Ishikawa (cell line): ENCODE results near the gene APBB2.

Source experiments
- EGR1 ChIP-seq: IDR thresholded peaks from 2 replicates; pipeline ENCODE4 v1.6.1; 2012
- EP300 ChIP-seq: IDR thresholded peaks from 2 replicates; pipeline ENCODE4 v1.6.1; 2012; ENCODE audit warnings: borderline replicate concordance
- FOXM1 ChIP-seq: IDR thresholded peaks from 2 replicates; pipeline ENCODE4 v1.6.1; 2012; ENCODE audit warnings: low read depth, borderline replicate concordance
- MAX ChIP-seq: IDR thresholded peaks from 2 replicates; pipeline ENCODE4 v1.6.1; 2012
- NFIC ChIP-seq: IDR thresholded peaks from 2 replicates; pipeline ENCODE4 v1.6.1; 2012
- REST ChIP-seq: IDR thresholded peaks from 2 replicates; pipeline ENCODE4 v1.6.1; 2012; ENCODE audit warnings: low read depth, mild to moderate bottlenecking
- TAF1 ChIP-seq: IDR thresholded peaks from 2 replicates; pipeline ENCODE4 v1.6.1; 2012; ENCODE audit warnings: low read depth, mild to moderate bottlenecking
- USF1 ChIP-seq: IDR thresholded peaks from 2 replicates; pipeline ENCODE4 v1.6.1; 2012
- YY1 ChIP-seq: IDR thresholded peaks from 2 replicates; pipeline ENCODE4 v1.6.1; 2012; ENCODE audit warnings: low read depth

- TF ChIP-seq YY1 (no peak), EP300 (no peak), NFIC (no peak), USF1 (no peak), REST (no peak), FOXM1 (no peak), TAF1 (no peak), MAX (no peak), EGR1 (no peak)
Measured at GRCh38 chr4:40837094-40837870, 377.1 kb downstream of the APBB2 start.
